CD4-positive, alpha-beta T cell treated with Interleukin-4 for 1 hour (primary cell): ENCODE results near the gene ATAD5.
A peak's percentile ranks its signal among the peaks of the same experiment; 100 is the strongest.
"Not testable (repeated sequence)": the region's sequence is repeated elsewhere in the genome, so short reads cannot be mapped to it uniquely, and the experiment has no call there.

Experiments
- DNase-seq, 2 donors: peaks; one replicate each; pipeline ENCODE4 v3.0.0-alpha.2; 2020 to 2022

ATAD5 gene

GRCh38 chr17:30831663-30832437 lies at the start of gene ATAD5:
ATAD5 (plus strand) TSS chr17:30831966; CDS start chr17:30832348, 382 bp downstream.
- DNase-seq, result peak; percentile 86 to 89

- no peak for DNase-seq
These were observed 49.6 kb upstream of the ATAD5 start for GRCh38 chr17:30782206-30782605.

- DNase-seq, result no peak
These were observed 42.8 kb upstream of the ATAD5 start for GRCh38 chr17:30788918-30789317.

GRCh38 chr17:30790279-30790678 lies 41.5 kb upstream of the ATAD5 start:
- DNase-seq, result no peak

- DNase-seq, result no peak
These were observed 38.3 kb upstream of the ATAD5 start for GRCh38 chr17:30793282-30793977.

GRCh38 chr17:30794372-30794771 lies 37.4 kb upstream of the ATAD5 start:
- DNase-seq, result no peak

GRCh38 chr17:30796016-30796415 lies 35.8 kb upstream of the ATAD5 start:
- no peak for DNase-seq

- no peak for DNase-seq
These were observed 30.1 kb upstream of the ATAD5 start for GRCh38 chr17:30801671-30802070.

GRCh38 chr17:30805944-30806456 lies 25.8 kb upstream of the ATAD5 start:
- peak in 1 of 2 donors; percentile 32 for DNase-seq

GRCh38 chr17:30807896-30808295 lies 23.9 kb upstream of the ATAD5 start:
- DNase-seq, result no peak

GRCh38 chr17:30808785-30809286 lies 22.9 kb upstream of the ATAD5 start:
- peak; percentile 52 to 81 for DNase-seq

- DNase-seq, result peak in 1 of 2 donors; percentile 33
These were observed 21.9 kb upstream of the ATAD5 start for GRCh38 chr17:30809867-30810266.

GRCh38 chr17:30812218-30813177 lies 19.3 kb upstream of the ATAD5 start:
- no peak for DNase-seq

GRCh38 chr17:30814236-30814635 lies 17.5 kb upstream of the ATAD5 start:
- not testable (repeated sequence) for DNase-seq

GRCh38 chr17:30814860-30815259 lies 16.9 kb upstream of the ATAD5 start:
- DNase-seq, result peak in 1 of 2 donors; percentile 32

GRCh38 chr17:30816165-30816564 lies 15.6 kb upstream of the ATAD5 start:
- DNase-seq, result no peak

- no peak for DNase-seq
These were observed 11.6 kb upstream of the ATAD5 start for GRCh38 chr17:30819971-30820705.

- DNase-seq, result no peak
These were observed 9.7 kb upstream of the ATAD5 start for GRCh38 chr17:30821871-30822723.

GRCh38 chr17:30822919-30823318 lies 8.8 kb upstream of the ATAD5 start:
- peak in 1 of 2 donors; percentile 42 for DNase-seq

- no peak for DNase-seq
These were observed 8.3 kb upstream of the ATAD5 start for GRCh38 chr17:30823421-30823820.

- DNase-seq, result peak in 1 of 2 donors; percentile 41
These were observed 7.8 kb upstream of the ATAD5 start for GRCh38 chr17:30824002-30824355.
